Stimulated activated memory B cell treated with anti-CD40 and anti-IgM and Interleukin-4, amounts not matched to agents 10 μg/mL and 1 μg/mL and 100 μg/mL, for 72 hours (primary cell): ENCODE data around the gene SLC5A1.
"Not testable (repeated sequence)": the region's sequence is repeated elsewhere in the genome, so short reads cannot be mapped to it uniquely, and the experiment has no call there.

Experiments used
- ATAC-seq: fragments of 150-1000 bp; cut with Tn5 transposase; 2 replicates; pipeline ENCODE4 v1.10.0; 2021
- H3K27ac Mint-ChIP-seq: one replicate; pipeline ENCODE4 v1.8.0; 2022; ENCODE audit warnings: mild to moderate bottlenecking, mixed read lengths
- H3K27me3 Mint-ChIP-seq: one replicate; pipeline ENCODE4 v1.8.0; 2022; ENCODE audit warnings: mixed read lengths
- H3K36me3 Mint-ChIP-seq: one replicate; pipeline ENCODE4 v1.8.0; 2022; ENCODE audit warnings: mixed read lengths
- H3K4me1 Mint-ChIP-seq: one replicate; pipeline ENCODE4 v1.8.0; 2022; ENCODE audit warnings: mixed read lengths
- H3K4me3 Mint-ChIP-seq: one replicate; pipeline ENCODE4 v1.8.0; 2022; ENCODE audit warnings: mild to moderate bottlenecking, moderate library complexity, mixed read lengths
- H3K9me3 Mint-ChIP-seq: one replicate; pipeline ENCODE4 v1.8.0; 2022; ENCODE audit warnings: mixed read lengths

Gene SLC5A1

DNA sequence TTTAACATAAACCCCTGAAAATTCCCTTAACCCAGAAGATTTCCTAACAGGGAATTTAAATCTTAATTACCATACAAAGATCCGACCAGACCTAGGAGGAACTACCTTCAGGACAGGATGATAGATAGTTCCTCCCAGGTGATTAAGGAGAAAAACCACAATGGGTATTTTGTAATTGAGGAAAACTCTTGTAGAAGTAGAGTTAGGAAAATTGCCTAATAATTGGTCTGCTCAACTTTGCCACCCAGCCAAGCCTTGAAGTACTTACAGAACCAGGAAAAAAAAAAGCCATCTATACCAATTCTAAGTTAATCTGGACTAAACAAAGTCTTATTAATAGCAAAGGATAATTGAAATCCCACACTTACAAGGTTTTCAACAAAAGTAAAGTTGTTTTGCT is 95.5 kb downstream of the SLC5A1 start:
- not testable (repeated sequence) for H3K27me3 Mint-ChIP-seq, H3K36me3 Mint-ChIP-seq, H3K9me3 Mint-ChIP-seq, ATAC-seq
- Mint-ChIP-seq H3K4me3 (peak overlapping the region; percentile 86), H3K27ac (peak overlapping the region; percentile 81), H3K4me1 (peaks cover 17% of the 10 kb centered on the region)

DNA sequence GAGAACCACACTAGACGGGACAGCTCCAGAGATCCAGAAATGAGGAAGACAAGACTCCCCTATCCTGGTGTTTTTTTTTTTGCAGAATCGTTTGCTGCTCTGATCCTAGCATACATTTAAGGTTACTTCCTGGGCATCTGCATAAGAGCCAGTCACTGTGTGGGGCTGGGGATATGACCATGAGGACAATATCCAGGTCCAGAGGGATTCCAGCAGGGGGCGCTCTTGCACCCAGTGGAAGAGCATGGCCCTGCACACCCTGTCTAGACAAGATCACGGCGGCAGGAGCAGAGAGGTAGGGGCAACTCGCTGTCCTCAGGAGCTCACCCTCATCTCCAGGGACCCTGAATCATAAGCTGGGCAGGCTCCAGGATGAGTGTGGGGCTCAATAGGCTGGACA is 97.6 kb downstream of the SLC5A1 start:
- not testable (repeated sequence) for H3K27me3 Mint-ChIP-seq, ATAC-seq, H3K9me3 Mint-ChIP-seq, H3K27ac Mint-ChIP-seq, H3K36me3 Mint-ChIP-seq, H3K4me3 Mint-ChIP-seq
- peaks cover 27% of the 10 kb centered on the region for H3K4me1 Mint-ChIP-seq

DNA sequence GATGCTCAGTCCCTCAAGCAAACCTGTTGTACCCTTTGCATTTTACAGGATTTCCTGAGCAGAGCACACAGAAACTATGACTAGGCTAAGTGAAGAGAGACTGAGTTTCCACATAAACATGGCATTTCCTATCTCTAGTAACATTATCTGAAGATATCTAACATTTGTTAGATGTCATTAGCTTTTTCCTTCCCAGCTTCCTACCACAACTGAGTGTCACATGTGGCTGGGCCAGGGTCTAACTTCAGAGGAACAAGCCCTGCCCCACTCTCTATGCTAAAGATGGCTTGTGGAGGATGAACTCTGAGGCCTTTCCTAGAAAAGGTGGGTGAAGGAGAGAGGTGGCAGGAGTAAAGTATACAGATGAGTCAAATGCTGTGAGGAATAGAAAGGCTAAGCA is 99.5 kb downstream of the SLC5A1 start:
- H3K27me3 Mint-ChIP-seq: no peaks in the 10 kb centered on the region
- no peak for ATAC-seq
- H3K4me3 Mint-ChIP-seq: no peak overlapping the region
- H3K36me3 Mint-ChIP-seq: no peaks in the 10 kb centered on the region
- H3K9me3 Mint-ChIP-seq: peaks cover 3% of the 10 kb centered on the region
- no peak overlapping the region for H3K27ac Mint-ChIP-seq
- H3K4me1 Mint-ChIP-seq: peaks cover 23% of the 10 kb centered on the region

DNA sequence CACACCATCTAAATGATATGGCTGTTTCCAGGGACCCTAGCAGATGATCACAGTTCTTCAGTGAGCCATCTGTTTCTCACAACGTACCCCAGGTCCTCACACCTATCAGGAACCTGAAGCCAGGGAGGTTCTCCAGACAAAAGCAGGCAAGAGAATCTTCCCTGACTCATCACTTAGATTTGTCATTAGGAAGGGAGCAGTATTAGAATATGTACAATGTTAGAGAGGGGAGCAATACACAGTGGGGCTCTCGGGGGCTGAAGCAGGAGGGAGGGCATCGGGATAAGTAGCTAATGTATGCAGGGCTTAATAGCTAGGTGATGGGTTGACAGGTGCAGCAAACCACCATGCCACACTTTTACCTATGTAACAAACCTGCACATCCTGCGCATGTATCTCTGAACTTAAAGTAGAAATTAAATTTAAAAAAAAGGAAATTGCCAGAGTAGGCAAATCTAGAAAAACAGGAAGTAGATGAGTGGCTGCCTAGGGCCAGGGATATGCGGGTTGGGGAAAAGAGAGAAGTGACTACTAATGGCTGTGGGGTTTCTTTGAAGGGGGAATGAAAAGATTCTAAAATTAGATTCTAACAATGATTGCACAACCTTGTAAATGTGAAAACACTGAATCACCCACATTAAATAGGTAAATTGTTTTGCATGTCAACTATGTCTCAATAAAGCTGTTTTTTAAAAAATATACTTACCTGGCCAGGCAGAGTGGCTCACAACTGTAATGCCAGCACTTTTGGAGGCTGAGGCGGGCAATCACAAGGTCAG is 101.6 kb downstream of the SLC5A1 start:
- Mint-ChIP-seq H3K27ac (peak overlapping the region; percentile 25), H3K4me3 (no peak overlapping the region), H3K9me3 (peaks cover 7% of the 10 kb centered on the region), H3K27me3 (no peaks in the 10 kb centered on the region), H3K36me3 (no peaks in the 10 kb centered on the region), H3K4me1 (peaks cover 22% of the 10 kb centered on the region)
- ATAC-seq: peak; percentile 89

DNA sequence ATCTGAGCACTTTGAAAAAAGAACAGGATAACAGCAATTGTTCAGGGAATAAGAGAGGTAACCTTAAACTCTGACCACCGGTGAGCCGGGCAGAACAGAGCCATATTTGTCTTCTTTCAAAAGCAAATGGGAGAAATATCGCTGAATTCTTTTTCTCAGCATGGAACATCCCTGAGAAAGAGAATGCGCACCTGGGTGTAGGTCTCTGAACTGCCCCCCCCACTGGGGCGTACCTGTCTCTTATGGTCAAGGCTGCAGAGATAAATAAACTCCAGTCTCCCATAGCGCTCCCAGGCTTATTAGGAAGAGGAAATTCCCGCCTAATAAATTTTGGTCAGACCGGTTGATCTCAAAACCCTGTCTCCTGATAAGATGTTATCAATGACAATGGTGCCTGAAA is 104.1 kb downstream of the SLC5A1 start:
- not testable (repeated sequence) for H3K9me3 Mint-ChIP-seq, ATAC-seq, H3K27me3 Mint-ChIP-seq, H3K4me3 Mint-ChIP-seq, H3K27ac Mint-ChIP-seq, H3K36me3 Mint-ChIP-seq
- peaks cover 28% of the 10 kb centered on the region for H3K4me1 Mint-ChIP-seq

DNA sequence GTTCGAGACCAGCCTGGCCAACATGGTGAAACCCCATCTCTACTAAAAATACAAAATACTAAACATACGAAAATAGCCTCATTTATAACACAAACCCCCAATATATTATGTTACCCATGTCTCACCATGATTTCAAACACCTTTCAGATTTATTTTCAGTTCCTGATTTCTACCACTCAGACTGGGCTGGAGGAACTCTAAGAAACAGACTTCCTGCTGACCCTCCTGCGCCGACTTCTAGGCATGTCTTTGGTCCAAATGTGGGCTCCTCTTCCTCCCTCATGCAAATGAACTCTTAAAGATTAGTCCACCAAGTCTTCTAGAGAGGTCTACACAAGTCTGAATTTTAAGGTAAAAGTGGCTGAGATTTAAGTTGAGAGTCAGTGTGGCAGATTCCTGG is 105.3 kb downstream of the SLC5A1 start:
- not testable (repeated sequence) for H3K27me3 Mint-ChIP-seq, ATAC-seq, H3K27ac Mint-ChIP-seq, H3K4me3 Mint-ChIP-seq, H3K36me3 Mint-ChIP-seq, H3K9me3 Mint-ChIP-seq
- peaks cover 28% of the 10 kb centered on the region for H3K4me1 Mint-ChIP-seq

DNA sequence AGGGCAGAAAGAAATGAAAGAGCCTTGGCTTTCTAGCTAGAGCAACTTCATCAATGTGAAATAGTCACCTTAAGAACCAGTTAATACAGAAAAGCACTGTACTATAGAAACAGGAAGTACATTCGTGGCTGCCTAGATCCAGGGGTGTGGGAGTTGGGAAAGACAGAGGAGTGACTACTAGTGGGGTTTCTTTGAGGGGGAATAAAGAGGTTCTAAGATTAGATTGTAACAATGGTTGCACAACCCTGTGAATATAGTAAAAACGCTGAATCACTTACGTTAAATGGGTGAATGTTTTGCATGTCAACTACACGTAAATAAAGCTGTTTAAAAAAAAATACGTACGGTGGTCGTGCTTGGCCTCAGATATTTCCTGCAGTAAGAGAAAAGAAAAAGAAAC is 107.6 kb downstream of the SLC5A1 start:
- not testable (repeated sequence) for H3K4me3 Mint-ChIP-seq, H3K36me3 Mint-ChIP-seq, H3K27me3 Mint-ChIP-seq, H3K27ac Mint-ChIP-seq, ATAC-seq, H3K9me3 Mint-ChIP-seq
- H3K4me1 Mint-ChIP-seq: peaks cover 19% of the 10 kb centered on the region

GRCh38 chr22:32151641-32152040 is 108.6 kb downstream of the SLC5A1 start:
- H3K9me3 Mint-ChIP-seq, ATAC-seq, H3K4me3 Mint-ChIP-seq, H3K36me3 Mint-ChIP-seq, H3K27ac Mint-ChIP-seq, H3K27me3 Mint-ChIP-seq: not testable (repeated sequence)
- H3K4me1 Mint-ChIP-seq: peaks cover 19% of the 10 kb centered on the region

- H3K4me3 Mint-ChIP-seq, ATAC-seq, H3K9me3 Mint-ChIP-seq, H3K36me3 Mint-ChIP-seq, H3K27ac Mint-ChIP-seq, H3K27me3 Mint-ChIP-seq, H3K4me1 Mint-ChIP-seq: not testable (repeated sequence)
These were observed 111.7 kb downstream of the SLC5A1 start for GRCh38 chr22:32154727-32155126.

- H3K27ac Mint-ChIP-seq, H3K4me3 Mint-ChIP-seq, H3K9me3 Mint-ChIP-seq, ATAC-seq, H3K36me3 Mint-ChIP-seq, H3K4me1 Mint-ChIP-seq, H3K27me3 Mint-ChIP-seq: not testable (repeated sequence)
These were observed 114.6 kb downstream of the SLC5A1 start for GRCh38 chr22:32157632-32158031.

- Mint-ChIP-seq H3K27ac (no peak within 1 kb of the TSS), H3K27me3 (no peaks in the 10 kb centered on the region), H3K4me3 (no peak within 1 kb of the TSS), H3K9me3 (no peaks in the 10 kb centered on the region), H3K4me1 (no peaks in the 10 kb centered on the region), H3K36me3 (no peaks in the 10 kb centered on the region)
- ATAC-seq: no peak
These were observed 115.9 kb downstream of the SLC5A1 start, which contains the start of gene C22orf42 for GRCh38 chr22:32158712-32159533. Gene C22orf42, minus strand, starts transcription at chr22:32159303. Its CDS starts 88 bp downstream, at chr22:32159215.

DNA sequence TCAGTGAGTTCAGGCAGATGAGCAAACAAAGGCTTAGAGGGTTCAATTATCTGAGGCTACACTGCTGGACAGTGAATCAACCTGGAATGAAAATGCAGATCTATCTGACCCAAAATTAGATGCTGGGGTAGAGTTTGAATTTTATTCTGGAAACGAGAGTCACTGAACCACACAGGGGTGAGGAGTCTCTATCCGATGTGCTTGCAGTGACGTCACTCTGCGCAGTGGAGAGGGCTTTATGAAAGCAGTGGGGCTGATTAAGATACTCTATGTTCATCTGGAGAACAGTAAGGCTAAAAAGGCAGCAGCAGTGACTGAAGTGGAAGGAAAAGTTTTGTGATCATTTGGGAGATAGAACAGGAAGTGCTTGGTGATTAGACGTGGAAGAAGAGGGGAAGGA is 117.3 kb downstream of the SLC5A1 start:
- H3K36me3 Mint-ChIP-seq, H3K27me3 Mint-ChIP-seq, H3K4me1 Mint-ChIP-seq, H3K27ac Mint-ChIP-seq, ATAC-seq, H3K9me3 Mint-ChIP-seq, H3K4me3 Mint-ChIP-seq: not testable (repeated sequence)
